Smooth muscle cell of the brain vasculature (primary cell): ENCODE results near the gene CDH23.

Experiments
- DNase-seq: peaks from one replicate; pipeline ENCODE4 v3.0.0-alpha.2; 2012; ENCODE audit warnings: low read depth, low spot score

The CDH23 gene

DNA sequence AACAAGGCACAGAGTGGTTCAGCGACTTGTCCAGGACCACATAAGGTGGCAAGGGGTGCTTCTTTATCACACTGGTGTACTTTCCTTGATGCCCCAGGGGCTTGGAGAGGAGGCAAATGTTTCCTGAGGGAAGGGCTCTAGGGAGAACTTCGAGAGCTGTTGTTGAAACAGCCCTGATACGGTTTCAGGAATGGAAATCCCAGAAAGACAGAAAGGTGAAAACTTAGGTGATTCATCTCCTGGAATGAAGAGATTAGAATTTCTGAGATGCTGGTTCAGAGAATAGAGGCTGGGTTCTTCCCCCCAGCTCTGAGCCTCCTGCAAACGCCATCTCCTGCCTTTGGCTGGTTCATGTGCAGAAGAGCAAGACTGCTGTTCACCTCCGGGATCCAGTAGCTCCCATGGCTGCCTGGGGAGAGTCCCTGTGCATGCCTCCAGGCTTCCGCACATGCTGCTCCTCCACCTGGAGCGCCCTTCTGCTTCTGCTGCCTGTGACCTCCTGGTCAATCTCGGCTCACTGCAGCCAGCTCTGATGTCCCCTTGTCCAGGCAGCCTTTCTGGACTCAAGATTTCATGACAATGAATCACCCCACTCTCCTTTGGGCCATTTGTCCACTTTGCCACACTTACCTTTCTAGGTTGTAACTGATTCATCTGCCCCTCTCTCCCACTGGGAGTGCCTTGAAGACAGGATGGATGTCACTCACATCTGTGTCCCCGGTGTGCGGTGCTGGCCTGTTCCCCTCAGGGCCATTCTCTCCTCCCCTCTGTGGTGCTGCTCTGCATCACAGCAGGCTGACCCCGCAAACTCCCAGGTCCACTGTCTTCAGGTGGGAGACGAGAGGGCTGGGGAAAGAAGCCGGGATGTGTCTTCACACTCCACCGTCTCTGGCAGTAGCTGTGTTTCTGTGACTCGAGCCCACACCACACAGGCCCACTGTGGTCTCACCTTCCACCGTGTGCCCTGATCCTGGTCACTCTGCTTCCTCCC lies 3.6 kb upstream of the CDH23 start:
- DNase-seq, result no peak

DNA sequence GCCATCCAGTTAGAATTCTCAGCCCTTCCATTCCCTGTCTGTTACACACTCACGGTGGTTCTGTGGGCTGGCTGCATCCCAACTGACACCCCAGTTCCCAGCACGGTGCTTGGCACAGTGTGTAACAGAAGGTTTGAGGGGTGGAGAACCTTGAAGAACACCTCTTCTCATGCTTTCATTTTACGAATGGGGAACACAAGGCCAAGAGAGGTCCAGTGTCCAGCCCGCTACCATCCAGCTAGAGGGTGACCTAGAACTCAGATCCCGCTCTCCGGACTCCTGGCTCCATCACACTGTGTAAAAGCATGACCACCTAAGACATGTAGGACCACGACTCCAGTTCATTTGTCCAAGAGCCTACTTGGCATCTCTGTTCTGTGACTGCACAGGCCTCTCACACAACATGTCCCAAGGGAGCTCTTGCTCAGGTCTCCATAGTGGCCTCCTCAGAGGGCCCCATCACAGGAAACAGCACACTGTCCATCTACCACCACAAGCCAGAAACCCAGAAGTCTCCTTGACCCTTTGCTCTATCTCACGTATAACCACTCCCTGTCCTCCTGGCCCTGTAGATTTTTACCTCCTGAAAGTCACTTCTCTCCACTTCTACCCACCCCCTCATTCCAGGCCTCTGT lies 2.8 kb upstream of the CDH23 start:
- no peak for DNase-seq

DNA sequence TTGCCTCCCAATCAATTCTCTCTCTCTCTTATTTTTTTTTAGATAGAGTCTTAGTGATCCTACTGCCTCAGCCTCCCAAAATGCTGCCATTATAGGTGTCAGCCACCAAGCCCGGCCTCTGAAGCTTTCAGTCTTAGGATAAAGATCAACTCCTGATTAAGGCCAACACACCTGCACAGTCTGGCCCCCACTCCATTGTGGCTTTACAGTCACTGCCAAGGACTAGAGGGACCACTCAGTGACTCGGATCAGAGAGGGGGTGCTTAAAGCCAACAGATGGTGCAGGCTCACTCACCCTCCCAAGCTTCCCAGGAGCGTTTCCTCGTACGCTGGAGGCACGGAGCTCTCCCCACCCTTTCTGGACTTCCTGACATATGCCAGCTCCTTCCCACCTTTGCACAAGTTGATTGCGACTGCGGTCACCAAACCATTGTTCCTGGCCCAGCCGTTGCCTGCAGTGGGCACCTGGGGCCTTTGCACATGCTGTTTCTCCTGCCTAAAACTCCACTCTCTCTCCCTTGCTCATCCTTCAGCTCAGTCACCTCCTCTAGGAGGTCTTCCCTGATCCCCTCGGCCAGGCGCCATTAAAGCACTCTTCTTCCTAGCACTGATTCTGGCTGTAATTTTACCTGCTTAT lies 1.7 kb upstream of the CDH23 start:
- DNase-seq, result no peak

DNA sequence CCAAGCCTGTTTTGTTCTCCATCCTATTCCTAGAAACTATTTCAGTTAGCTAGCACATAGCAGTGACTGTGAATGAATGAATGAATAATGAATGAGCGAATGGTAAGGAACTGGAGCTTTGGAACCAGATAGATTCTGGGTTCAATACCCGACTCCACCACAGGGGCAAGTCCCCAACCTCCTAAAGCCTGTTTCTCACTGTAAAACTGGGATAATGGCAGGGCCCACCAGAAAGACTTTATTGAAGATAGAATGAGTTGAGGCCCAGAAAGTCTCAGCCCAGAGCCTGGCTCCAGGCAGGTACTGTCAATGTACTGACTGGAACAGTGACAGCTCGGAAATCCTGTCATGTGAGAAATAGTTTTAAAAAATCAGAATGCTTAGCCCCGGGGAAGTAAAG lies 1.1 kb upstream of the CDH23 start:
- DNase-seq, result no peak

DNA sequence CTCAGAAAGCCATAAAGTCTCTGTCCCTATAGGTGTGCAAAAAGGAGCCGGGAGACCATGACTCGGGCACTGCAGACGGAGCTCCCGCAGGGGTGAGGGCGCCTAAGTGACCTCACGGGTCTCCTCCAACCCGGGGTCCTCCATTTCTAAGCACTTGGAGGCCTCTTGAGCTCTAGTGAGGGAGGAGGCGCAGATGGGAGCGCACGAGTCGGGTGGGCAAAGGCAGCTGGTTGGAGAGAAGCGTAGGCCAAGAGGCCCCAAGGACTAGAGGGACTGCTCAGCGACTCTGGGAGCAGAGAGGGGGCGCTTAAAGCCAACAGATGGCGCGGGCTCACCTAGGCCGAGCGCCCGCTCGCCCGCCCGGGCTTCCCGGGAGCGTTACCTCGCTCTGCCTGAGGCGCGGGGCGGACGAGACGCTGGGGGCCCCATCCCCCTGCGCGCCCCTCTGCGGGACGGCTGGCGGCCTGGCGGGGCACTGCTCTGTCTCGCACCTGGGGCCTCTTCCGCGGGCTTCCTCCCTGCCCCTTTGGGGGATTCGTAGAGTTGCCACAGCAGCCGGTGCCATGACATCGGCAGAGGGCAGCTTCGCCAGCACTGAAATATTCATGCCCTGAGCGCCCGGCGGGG lies 523 bp upstream of the CDH23 start:
- no peak for DNase-seq

DNA sequence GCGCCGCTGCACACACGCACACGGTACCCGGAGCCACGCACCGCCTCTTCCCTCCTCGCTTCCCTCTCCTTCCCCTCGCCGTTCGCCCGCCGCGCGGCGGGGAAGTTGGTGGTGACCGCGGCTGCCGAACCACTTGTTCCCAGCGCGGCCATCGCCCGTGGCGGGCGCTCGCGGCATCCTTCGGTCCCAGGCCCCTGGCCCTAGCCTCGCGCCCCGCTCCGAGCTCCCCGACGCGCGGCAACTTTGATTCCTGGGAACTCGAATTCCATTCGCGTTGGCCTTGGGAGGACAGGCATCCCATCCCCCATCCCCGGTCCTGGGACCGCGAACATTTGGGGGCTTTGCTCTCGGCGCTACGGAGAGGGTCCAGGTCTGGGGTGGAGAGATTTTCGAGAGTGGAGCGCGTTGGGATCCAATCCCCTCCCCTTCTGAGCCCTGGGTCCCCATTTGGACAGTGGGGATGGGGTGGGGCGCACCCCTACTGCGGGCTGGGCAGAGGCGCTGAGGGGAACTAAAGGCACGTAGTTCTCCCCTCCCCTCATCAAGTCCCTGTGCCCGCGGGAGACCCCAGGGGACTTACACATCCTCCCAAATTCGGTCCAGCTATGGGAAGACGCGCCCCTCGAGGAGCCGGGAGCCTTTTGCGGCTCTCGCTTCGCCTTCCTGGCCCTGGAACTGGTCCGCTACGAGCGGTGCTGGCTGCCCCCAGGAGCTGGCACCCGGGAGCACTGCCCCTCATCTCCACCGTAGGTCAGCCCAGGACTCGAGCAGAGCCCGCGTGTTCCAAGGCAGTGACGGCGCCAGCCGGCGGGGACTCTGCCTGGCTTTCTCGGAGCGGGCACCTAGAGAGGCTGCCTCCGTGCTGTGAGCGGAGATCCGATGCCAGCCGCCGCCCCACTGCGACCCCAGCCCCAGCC lies 834 bp downstream of the CDH23 start:
- DNase-seq, result no peak

DNA sequence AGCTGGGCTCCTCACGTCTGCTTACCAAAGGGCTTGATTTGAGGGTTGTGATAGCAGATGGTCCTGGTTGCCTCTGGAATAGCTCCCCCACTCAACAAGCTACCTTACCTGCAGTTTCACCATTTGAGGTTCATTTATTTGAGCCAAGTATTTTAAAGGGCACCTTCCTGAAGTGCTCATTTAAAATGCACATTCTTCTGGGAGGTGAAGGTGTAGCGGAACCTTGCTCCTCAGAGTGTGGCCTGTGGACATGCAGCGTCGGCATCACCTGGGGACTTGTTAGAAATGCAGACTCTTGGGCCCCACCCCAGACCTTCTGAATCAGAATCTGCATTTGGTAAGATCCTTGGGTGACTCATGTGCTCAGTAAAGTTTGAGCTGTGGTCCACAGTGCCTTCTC lies 2.3 kb downstream of the CDH23 start:
- DNase-seq, result no peak

DNA sequence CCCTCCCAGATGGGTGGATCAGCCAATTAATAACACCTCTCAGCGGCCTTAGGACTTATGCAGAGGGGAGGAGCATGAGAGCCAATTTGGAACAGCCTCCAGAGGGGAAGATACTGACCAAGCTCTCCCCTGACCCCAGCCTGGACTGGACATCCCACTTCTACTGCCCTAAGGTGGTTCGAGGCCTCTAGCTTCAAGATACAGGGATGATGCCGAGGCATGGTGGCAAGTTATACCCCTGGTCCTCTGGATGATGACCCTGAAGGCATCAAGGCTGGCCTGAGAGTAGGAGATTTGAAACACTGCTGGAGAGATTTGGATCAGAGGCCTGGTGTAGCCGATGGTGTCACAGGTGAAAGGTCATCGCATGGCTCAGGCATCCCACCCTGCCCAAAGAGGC lies 3.2 kb downstream of the CDH23 start:
- DNase-seq, result no peak

DNA sequence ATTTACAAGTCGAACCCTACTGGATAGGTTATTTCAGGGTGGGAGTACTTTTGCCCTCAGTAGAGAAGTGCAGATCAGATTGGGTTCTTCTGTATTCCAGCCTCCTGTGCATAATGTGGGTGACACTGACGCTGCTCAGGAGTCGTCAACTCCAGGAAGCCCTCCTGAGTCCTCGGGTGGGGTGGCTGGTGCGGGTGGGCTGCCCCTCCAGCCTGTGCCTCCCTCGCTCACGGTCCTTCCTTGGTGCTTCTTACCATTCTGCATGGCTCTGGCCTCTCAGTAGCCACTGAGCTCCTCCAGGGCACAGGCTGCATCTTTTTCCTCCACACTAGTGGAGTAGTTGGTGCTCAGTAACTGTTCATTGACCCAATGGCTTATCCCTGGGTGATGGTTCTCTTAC lies 4.3 kb downstream of the CDH23 start:
- DNase-seq, result no peak

DNA sequence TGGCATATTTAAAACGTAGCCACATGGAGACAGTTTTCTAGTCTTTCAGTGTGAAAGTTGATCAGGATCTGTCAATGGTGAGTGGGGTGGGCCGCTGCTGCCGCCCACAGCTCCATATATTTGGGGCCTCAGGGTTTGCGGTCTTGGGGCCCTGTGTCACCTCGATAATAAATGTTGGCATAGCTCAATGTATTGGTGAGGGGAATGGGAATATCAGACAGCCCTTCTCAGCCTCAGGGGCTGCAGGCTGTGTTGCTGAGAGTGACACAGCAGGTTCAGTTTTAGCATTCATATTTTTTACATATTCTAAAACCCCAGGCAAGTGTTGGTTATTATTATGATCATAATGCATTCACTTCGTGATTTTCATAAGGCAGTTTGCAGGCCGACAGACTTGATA lies 5.3 kb downstream of the CDH23 start:
- DNase-seq, result no peak

DNA sequence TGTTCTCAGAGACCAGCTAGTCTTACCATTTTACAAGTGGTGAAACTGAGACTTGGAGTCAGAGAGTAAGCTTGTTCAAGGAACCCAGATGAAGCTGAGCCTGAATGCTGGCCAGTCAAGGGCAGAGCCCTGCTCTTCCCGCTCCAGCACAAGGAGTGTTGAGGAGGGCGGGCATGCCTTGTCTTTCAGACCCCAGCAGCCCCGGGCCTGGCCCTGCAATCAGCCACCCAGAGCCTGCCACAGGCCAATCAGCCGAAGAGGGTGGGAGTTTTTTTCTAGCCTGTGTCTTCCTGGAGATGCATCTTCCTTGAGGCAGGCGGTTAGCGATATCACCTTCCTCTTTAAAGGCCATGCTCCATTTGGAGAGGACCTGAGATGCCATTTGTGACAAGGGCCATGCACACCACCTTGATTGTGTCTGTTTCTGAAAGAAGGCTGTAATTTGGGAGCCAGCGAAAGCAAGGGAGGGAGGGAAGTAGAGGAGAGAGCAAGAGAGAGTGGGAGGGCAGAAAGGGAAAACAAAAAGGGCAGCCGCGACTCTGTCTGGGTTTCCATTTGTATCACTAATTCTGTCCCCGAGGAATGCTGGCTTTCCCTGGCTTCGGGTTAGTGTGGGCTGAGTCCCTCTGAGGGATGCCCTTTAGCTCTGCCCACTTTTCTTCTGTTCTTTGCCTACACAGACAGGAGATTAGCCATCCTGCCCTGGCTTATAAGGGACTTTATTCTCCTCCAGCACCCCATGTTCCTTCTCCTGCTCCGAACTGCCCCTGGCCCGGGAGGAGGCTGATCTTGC lies 8.0 kb downstream of the CDH23 start:
- DNase-seq, result no peak

DNA sequence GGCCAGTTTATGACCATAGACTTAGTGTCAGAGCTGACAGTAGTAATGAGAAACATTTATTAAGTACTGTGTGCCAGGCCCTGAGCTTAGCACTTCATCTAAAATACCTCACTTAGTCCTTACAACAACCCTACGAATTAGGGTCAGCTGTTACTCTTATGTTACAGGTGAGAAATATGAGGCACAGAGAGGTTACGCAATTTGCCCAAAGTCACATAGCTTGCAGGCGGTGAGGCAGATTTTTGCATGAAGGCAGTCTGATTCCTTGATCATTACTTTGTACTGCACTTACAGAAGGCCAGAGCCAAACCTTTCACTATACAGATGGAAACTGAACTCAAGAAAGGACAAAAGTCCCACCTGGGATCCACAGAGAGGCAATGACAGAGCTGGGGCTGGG lies 10.2 kb downstream of the CDH23 start:
- no peak for DNase-seq

DNA sequence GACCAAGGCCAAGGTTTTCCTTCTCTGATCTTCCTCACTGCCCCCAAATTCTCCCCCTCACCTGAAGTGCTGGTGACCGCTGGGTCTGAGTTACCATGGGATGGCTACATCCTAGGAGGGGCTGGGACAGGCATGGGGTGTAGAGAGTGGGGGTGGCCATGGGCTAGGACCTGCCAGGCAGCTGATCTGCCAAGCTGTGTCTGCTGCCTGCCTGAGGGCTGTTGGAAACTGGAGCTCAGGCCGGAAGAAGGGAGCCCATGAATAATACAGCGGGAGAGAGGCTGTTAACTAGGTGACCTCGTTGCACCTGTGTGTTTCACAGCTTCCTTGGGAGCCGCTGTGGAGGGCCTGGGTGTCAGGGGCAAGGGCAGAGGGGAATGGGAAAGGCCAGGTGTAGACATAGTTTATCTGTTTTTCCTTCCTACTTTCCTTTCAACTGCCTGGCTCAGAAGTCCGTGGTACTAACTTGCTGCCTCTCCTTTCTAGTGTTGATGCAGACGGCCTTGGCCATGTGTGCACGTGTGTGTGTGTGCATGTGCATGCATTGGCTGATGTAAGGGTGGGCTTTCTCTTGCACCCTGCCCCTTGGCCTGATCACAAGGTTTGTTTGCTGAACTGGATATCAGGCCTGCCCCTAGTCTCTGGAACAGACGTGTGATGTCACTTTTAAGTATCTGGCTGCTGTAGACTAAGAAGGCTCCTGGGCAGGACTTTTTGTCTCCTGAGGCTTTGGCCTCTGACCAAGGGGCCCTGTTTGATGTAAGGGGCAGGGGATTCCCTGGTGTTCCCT lies 11.9 kb downstream of the CDH23 start:
- DNase-seq, result no peak

DNA sequence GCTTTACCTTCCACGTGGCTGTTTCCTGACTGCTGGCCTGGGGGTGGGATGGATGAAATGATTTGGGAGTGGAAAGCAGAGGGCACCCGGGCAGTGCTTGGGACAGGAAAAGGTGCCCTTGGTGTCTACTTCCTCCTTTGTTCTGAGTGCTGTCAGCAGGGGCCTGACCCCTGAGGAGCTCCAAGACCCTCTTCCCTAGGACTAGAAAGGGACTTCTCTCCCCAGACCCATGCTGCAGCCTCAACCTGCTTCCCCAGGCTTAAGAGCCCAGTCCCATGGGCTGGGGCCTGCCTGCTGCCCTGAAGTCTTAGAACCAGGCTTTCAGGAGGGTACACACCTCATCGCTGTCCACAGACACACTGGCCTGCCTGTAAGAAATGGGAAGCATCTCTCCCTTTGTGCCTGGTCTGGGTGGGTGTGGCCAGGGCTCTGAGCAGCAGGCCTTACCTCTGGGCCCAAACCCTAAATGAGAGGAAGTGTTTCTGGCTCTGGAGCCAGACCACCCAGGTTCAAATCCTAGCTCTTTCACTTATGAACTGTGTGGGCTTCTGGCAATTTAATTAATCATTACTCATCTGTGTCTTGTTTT lies 12.9 kb downstream of the CDH23 start:
- no peak for DNase-seq

DNA sequence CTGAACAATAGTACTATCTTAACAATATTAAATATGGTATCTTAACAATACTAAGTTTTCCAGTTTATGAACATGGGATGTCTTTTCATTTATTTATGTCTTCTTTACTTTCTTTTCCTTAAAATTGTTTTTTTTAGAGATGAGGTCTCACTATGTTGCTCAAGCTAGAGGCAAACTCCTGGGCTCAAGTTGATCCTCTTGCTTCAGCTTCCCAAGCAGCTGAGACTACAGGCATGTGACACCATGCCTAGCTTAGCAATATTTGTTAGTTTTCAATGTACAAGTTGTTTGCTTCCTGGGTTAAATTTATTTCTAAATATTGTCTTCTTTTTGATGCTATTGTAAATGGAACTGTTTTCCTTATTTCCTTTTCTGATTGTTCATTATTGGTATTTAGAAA lies 16.9 kb downstream of the CDH23 start:
- DNase-seq, result no peak

DNA sequence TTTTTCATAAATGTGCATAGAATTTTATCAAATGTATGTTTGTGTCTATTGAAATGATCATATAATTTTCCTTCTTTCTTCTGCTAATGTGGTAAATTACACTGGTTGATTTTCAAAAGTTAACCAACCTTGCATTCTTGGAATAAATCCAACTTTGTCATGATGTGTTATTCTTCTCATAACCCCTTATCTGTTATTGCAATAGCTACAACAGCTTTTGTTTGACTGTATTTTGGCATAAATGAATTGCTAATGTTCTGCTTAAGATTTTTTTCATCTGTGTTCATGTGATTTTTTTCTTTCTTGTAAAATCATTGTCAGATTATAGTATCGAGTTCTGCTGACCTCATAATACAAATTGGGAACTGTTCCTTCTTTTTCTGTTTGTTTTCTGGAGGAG lies 17.6 kb downstream of the CDH23 start:
- DNase-seq, result no peak

DNA sequence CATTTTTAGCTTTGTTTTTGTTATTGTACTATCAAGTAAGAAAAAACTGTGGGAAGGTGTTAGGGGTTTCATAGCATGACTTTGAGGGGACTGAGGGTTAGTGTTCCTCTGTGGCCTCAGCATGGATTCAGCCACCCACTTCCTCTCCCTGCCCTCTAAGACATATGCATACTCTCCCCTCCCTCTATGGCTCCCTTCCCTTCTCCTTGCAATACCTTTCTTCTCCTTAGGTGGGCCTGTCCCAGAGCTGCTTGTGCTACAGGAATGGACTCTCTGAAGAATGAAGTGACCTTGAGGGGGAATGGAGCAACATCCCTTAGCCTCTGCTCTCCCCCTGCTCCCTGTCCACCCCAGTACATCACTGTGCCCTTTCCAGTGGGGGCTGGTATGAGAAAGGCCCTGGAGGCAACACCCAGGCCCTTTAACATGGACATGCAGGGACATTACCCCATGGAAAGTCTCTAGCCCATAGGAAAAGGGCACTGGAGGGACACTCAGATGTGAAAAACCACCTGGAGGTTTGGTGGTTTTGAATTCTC lies 22.4 kb downstream of the CDH23 start:
- no peak for DNase-seq

DNA sequence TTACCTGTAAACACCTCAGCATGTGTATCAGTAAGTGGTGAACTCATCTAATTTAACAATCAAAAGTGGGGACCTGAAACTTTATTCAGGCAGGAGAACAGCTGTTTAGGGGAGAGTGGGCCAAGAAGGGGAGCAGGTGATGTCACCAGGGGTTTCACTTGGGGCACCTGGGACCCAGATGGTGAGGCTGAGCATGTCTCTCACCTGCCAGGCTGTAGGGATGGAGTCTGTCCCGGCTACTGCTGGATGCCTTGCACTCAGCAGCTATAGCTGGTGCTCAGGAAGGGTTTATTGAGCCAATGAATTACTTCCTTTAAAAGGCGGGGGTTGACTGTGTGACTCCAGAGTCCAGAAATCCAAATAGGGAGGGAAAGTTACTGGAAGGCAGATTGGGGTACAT lies 23.0 kb downstream of the CDH23 start:
- DNase-seq, result no peak

DNA sequence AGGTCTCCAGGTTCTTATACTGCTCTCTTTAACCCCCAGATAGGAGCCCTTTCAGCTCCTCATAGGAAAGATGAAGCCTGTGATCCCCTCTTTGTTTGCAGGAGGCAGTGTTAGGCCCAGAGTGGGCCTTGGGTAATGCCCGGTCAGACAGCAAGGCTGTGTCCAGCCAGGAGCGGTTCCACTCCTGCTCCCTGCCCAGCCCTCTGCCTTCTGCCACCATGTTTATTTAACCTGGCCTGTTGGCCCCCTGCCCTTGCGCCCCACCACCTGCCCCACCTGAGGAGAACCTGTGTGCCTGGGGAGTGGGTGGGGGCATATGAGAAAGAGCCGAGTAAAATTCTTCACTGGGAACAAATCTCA lies 24.3 kb downstream of the CDH23 start:
- DNase-seq, result no peak
